ENCODE results near the gene DCD. TPM values are rescaled to one million over a fixed set of nuclear protein-coding genes. Genes with fewer than 3 reads are reported as not detected.

DCD gene, protein sequence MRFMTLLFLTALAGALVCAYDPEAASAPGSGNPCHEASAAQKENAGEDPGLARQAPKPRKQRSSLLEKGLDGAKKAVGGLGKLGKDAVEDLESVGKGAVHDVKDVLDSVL
- polyA plus RNA-seq = not detected
- long read RNA-seq, donor 1 = 0 reads
- long read RNA-seq, donor 2 = 0 reads
- long read RNA-seq, donor 3 = 0 reads
- long read RNA-seq, donor 4 = 0 reads
- long read RNA-seq, donor 5 = 0 reads
- long read RNA-seq, donor 6 = 0 reads
- long read RNA-seq, donor 7 = 0 reads
- long read RNA-seq, donor 8 = 0 reads
- long read RNA-seq, donor 9 = 0 reads
- long read RNA-seq, donor 10 = 0 reads
- long read RNA-seq, donor 11 = 0 reads

- Histone ChIP-seq H3K27ac (ENCODE audit: low read length) (no peak within 1 kb of the TSS), H3K4me1 (ENCODE audit: control insufficient read depth, insufficient read depth, low read length) (no peaks in the 10 kb centered on the region), H3K9me3 (ENCODE audit: control insufficient read depth, low read depth, low read length) (no peaks in the 10 kb centered on the region), H3K4me3 (ENCODE audit: low read length) (no peak within 1 kb of the TSS), H3K27me3 (ENCODE audit: control insufficient read depth, insufficient read depth, low read length) (peaks cover 31% of the 10 kb centered on the region), H3K36me3 (ENCODE audit: control insufficient read depth, insufficient read depth, low read length) (no peaks in the 10 kb centered on the region)
- no CpG with 5 or more reads among the region's 2 CpGs for WGBS (ENCODE audit: insufficient coverage, low lambda C conversion rate)
- DNase-seq = no peak
These were observed at the start of gene DCD for GRCh38 chr12:54648265-54648664. Gene DCD, minus strand, starts transcription at chr12:54648365. Its CDS starts 62 bp downstream, at chr12:54648303.

DNA sequence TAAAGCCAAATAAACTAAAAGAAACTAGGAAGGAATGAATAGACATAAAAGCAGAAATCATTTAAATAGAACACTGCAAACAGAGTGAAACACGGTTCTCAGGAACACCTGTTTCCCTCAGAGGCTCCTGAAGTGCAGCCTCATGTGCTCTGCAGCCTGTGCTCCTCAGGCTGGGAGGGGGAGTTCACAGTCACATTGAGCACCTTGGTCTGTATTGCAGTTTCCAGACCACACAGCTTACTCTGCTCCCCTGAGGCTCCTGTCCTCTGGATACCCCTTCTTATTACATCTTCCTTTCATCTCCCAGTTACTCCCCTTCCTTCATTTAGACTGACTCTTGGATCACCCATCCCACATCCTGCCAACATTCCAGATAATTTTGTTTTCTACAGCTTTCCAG lies 49.7 kb upstream of the DCD start:
- no peak overlapping the region for H3K27ac ChIP-seq (ENCODE audit: low read length)
- 0% methylated on average over 1 of the region's 1 CpG for WGBS (ENCODE audit: insufficient coverage, low lambda C conversion rate)
- DNase-seq = no peak

DNA sequence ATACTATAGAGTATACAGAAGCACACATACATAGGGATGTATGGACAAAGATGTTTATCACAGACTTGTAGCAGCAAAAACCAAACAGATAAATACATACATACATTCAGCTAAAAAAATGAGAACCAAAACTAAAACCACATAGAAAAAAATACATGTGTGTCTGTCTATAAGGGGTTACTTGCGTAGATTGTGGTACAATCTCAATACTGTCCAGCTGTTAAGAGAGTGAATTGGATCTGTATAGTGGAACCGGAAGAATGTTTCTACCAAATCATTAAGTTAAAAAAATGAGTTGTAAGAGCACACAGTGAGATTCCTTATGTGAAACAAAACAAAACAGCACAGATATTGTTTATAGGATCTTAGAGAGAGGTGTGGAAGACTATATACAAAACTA lies 44.2 kb upstream of the DCD start:
- Histone ChIP-seq H3K36me3 (ENCODE audit: control insufficient read depth, insufficient read depth, low read length) (no peaks in the 10 kb centered on the region), H3K4me1 (ENCODE audit: control insufficient read depth, insufficient read depth, low read length) (no peaks in the 10 kb centered on the region), H3K9me3 (ENCODE audit: control insufficient read depth, low read depth, low read length) (no peaks in the 10 kb centered on the region), H3K4me3 (ENCODE audit: low read length) (no peak overlapping the region), H3K27me3 (ENCODE audit: control insufficient read depth, insufficient read depth, low read length) (no peaks in the 10 kb centered on the region), H3K27ac (ENCODE audit: low read length) (no peak overlapping the region)
- 80% methylated on average over 1 of the region's 2 CpGs for WGBS (ENCODE audit: insufficient coverage, low lambda C conversion rate)
- DNase-seq = no peak

More for the DNA sequence above, 49.7 kb upstream of the DCD start:
- Histone ChIP-seq H3K4me3 (ENCODE audit: low read length) (no peak overlapping the region), H3K27me3 (ENCODE audit: control insufficient read depth, insufficient read depth, low read length) (no peaks in the 10 kb centered on the region), H3K9me3 (ENCODE audit: control insufficient read depth, low read depth, low read length) (no peaks in the 10 kb centered on the region), H3K36me3 (ENCODE audit: control insufficient read depth, insufficient read depth, low read length) (no peaks in the 10 kb centered on the region), H3K4me1 (ENCODE audit: control insufficient read depth, insufficient read depth, low read length) (peaks cover 4% of the 10 kb centered on the region)

DNA sequence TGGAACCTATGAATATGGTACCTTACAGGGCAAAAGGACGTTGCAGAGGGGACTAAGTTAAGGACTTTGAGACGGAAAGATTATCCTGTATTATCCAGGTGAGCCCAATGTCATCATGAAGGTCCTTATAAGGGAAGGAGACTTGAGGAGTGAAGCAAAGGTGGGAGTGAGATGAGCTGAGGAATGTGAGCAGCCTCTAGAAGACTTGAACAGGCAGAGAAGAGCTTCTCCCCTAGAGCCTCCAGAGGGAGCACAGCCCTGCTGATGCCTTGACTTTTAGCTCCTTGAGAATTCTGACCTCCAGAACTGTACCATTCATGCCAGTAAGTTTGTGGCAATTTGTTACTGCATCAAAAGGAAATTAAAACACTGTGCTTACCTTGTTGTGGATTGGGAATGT lies 41.8 kb upstream of the DCD start:
- DNase-seq = no peak
- H3K27ac ChIP-seq (ENCODE audit: low read length) = no peak overlapping the region
- H3K36me3 ChIP-seq (ENCODE audit: control insufficient read depth, insufficient read depth, low read length) = no peaks in the 10 kb centered on the region
- H3K4me3 ChIP-seq (ENCODE audit: low read length) = no peak overlapping the region
- WGBS (ENCODE audit: insufficient coverage, low lambda C conversion rate) = 67% methylated on average over 1 of the region's 2 CpGs
- no peaks in the 10 kb centered on the region for H3K4me1 ChIP-seq (ENCODE audit: control insufficient read depth, insufficient read depth, low read length)
- no peaks in the 10 kb centered on the region for H3K9me3 ChIP-seq (ENCODE audit: control insufficient read depth, low read depth, low read length)
- no peaks in the 10 kb centered on the region for H3K27me3 ChIP-seq (ENCODE audit: control insufficient read depth, insufficient read depth, low read length)

- no peaks in the 10 kb centered on the region for H3K9me3 ChIP-seq (ENCODE audit: control insufficient read depth, low read depth, low read length)
- DNase-seq = no peak
- WGBS (ENCODE audit: insufficient coverage, low lambda C conversion rate) = 100% methylated on average over 2 of the region's 8 CpGs
- no peaks in the 10 kb centered on the region for H3K4me1 ChIP-seq (ENCODE audit: control insufficient read depth, insufficient read depth, low read length)
- no peak overlapping the region for H3K4me3 ChIP-seq (ENCODE audit: low read length)
- no peak overlapping the region for H3K27ac ChIP-seq (ENCODE audit: low read length)
- no peaks in the 10 kb centered on the region for H3K36me3 ChIP-seq (ENCODE audit: control insufficient read depth, insufficient read depth, low read length)
- no peaks in the 10 kb centered on the region for H3K27me3 ChIP-seq (ENCODE audit: control insufficient read depth, insufficient read depth, low read length)
These were observed 40.8 kb upstream of the DCD start for GRCh38 chr12:54689034-54689372.

DNA sequence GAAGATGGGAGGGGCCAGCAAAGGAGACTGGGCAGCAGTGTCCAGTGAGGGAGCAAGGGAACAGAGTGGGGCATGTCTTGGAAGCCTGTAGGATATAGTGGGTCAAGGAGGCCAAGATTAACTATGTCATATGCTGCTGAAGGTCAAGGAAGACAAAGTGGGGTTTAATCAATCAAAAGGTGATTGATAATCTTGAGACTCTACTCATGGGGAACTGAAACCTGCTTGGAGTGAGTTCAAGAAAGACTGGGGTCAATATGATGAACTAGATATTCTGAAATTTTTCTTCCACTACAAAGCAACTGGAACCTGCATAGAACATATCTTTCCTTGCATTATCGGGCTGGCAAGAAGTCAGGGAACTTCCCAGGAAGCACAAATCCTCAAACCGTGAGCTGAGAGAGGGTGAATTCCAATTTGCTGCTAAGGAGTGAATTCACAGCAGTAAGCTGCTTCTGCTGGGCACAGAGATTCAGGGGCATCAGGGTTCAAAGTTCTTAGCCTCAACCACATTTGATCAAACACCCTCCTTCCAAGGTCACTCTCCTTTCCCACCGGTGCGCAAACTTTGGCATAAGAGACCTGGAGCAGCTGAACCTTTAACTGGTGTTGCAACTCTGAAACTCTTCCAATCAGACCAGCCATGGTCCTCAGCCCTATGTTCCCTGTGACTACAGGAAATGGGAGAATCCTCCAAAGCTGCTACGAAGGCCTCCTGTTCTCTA lies 40.3 kb upstream of the DCD start:
- H3K4me3 ChIP-seq (ENCODE audit: low read length) = no peak overlapping the region
- no peaks in the 10 kb centered on the region for H3K9me3 ChIP-seq (ENCODE audit: control insufficient read depth, low read depth, low read length)
- WGBS (ENCODE audit: insufficient coverage, low lambda C conversion rate) = no CpG with 5 or more reads among the region's 5 CpGs
- DNase-seq = no peak
- H3K36me3 ChIP-seq (ENCODE audit: control insufficient read depth, insufficient read depth, low read length) = no peaks in the 10 kb centered on the region
- no peak overlapping the region for H3K27ac ChIP-seq (ENCODE audit: low read length)
- H3K27me3 ChIP-seq (ENCODE audit: control insufficient read depth, insufficient read depth, low read length) = no peaks in the 10 kb centered on the region
- H3K4me1 ChIP-seq (ENCODE audit: control insufficient read depth, insufficient read depth, low read length) = no peaks in the 10 kb centered on the region

DNA sequence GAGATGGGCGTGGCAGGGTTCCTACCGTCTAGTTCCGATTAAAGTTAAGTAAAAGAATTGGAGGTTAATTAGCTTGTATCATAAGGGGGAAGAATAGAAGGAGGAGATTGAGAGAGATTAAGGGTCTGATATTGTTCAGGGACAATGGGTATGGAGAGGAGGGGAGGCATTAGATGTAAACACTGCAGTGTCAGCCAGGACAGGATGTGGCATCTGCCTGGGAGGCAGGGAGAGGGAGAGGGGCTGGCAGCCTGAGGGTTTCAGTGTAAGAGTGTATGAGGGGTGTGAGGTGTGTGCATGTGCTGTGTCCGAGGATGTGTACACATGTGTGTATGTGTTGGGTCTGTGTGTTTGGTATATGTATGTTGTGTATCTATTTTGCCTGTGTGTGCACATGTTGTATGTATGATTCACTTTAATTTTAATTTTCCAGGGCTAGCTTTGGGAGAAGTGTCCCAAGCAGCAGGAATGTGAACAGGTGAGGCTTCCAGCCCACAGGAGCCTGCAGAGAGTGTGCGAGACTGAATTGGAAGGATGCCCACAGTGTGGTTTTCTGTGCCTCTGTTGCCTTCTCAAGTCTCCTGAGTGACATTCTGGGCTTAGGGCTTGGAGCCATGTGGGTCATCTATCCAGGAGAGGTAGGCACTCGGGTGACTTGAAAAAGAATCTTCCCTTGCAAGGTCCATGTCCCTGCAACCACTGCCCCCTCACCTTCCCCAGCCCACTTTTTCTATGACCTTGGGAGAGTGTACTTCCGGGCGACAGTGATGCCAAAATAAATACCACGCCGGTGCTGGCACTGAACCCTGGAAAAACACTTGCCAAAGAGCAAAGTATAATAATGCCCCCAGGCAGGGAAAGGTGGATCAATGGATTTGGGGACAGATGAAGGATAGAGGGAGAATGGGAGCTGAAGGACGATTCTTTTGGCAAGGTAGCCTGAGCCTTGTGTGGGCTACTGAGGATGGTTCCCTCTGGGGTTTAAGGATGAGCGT lies 36.8 kb upstream of the DCD start:
- no peak for DNase-seq
- Histone ChIP-seq H3K4me1 (ENCODE audit: control insufficient read depth, insufficient read depth, low read length) (no peaks in the 10 kb centered on the region), H3K36me3 (ENCODE audit: control insufficient read depth, insufficient read depth, low read length) (no peaks in the 10 kb centered on the region), H3K27me3 (ENCODE audit: control insufficient read depth, insufficient read depth, low read length) (no peaks in the 10 kb centered on the region), H3K4me3 (ENCODE audit: low read length) (no peak overlapping the region), H3K9me3 (ENCODE audit: control insufficient read depth, low read depth, low read length) (no peaks in the 10 kb centered on the region), H3K27ac (ENCODE audit: low read length) (no peak overlapping the region)
- no CpG with 5 or more reads among the region's 12 CpGs for WGBS (ENCODE audit: insufficient coverage, low lambda C conversion rate)

DNA sequence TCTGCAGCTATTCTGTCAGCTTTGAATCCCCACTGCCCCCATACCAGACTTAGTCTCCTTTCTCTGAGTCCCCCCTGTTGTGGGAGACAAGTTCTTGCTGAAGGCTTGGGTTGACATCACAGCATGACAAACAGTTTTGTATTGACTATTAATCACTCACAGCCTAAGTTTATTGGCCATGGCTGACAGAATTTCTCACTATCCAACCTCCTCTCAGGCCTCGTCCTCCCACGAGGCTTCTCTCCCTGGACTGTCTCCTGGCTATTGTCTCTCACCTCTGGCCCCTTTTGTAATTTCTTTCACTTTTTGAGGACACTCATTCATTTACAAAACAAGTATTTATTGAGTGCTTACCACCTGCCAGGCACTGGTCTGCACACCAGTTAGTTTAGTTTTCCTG lies 35.2 kb upstream of the DCD start:
- Histone ChIP-seq H3K4me1 (ENCODE audit: control insufficient read depth, insufficient read depth, low read length) (no peaks in the 10 kb centered on the region), H3K27me3 (ENCODE audit: control insufficient read depth, insufficient read depth, low read length) (no peaks in the 10 kb centered on the region), H3K9me3 (ENCODE audit: control insufficient read depth, low read depth, low read length) (no peaks in the 10 kb centered on the region), H3K4me3 (ENCODE audit: low read length) (no peak overlapping the region), H3K27ac (ENCODE audit: low read length) (no peak overlapping the region), H3K36me3 (ENCODE audit: control insufficient read depth, insufficient read depth, low read length) (no peaks in the 10 kb centered on the region)
- no peak for DNase-seq
- 83% methylated on average over 2 of the region's 2 CpGs for WGBS (ENCODE audit: insufficient coverage, low lambda C conversion rate)

GRCh38 chr12:54682674-54683073 lies 34.5 kb upstream of the DCD start:
- WGBS (ENCODE audit: insufficient coverage, low lambda C conversion rate) = no CpG with 5 or more reads among the region's 1 CpG
- Histone ChIP-seq H3K9me3 (ENCODE audit: control insufficient read depth, low read depth, low read length) (no peaks in the 10 kb centered on the region), H3K27ac (ENCODE audit: low read length) (no peak overlapping the region), H3K4me1 (ENCODE audit: control insufficient read depth, insufficient read depth, low read length) (no peaks in the 10 kb centered on the region), H3K4me3 (ENCODE audit: low read length) (no peak overlapping the region), H3K27me3 (ENCODE audit: control insufficient read depth, insufficient read depth, low read length) (no peaks in the 10 kb centered on the region), H3K36me3 (ENCODE audit: control insufficient read depth, insufficient read depth, low read length) (no peaks in the 10 kb centered on the region)
- DNase-seq = no peak

DNA sequence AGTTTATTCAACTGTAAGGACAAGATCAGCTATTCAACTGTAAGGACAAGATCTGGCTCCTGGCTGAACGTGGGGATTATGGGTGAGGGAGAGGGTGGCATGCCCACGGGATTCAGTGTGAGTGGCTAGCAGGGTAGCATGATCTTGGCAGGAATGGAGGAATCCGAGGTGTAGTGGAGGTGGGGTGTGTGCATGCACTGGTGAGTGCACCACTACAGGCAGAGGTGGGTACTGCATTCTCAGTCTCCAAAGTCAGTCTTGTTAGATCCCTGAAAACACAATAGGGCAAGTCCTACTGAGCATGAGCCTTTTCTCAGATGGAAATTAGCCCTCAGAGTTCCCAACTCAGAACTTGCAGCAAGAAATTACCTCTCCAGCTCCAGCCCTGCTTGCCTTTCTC lies 32.2 kb upstream of the DCD start:
- DNase-seq = no peak
- H3K4me3 ChIP-seq (ENCODE audit: low read length) = no peak overlapping the region
- no peaks in the 10 kb centered on the region for H3K27me3 ChIP-seq (ENCODE audit: control insufficient read depth, insufficient read depth, low read length)
- H3K36me3 ChIP-seq (ENCODE audit: control insufficient read depth, insufficient read depth, low read length) = no peaks in the 10 kb centered on the region
- H3K27ac ChIP-seq (ENCODE audit: low read length) = no peak overlapping the region
- no CpG with 5 or more reads among the region's 3 CpGs for WGBS (ENCODE audit: insufficient coverage, low lambda C conversion rate)
- H3K4me1 ChIP-seq (ENCODE audit: control insufficient read depth, insufficient read depth, low read length) = no peaks in the 10 kb centered on the region
- no peaks in the 10 kb centered on the region for H3K9me3 ChIP-seq (ENCODE audit: control insufficient read depth, low read depth, low read length)
